HFFc6 (cell line): ENCODE data around the gene FRAS1. TPM values are rescaled to one million over a fixed set of nuclear protein-coding genes. Genes with fewer than 3 reads are reported as not detected.

Source experiments
- DNase-seq: peaks from one replicate; pipeline ENCODE4 v3.0.0-alpha.2; 2018
- H3K27ac Mint-ChIP-seq: 2 replicates; pipeline ENCODE4 v1.8.0; 2020; ENCODE audit warnings: mild to moderate bottlenecking, mixed read lengths
- H3K27me3 Mint-ChIP-seq: 2 replicates; pipeline ENCODE4 v1.8.0; 2021; ENCODE audit warnings: mild to moderate bottlenecking, moderate library complexity, mixed read lengths; ENCODE audit not compliant: insufficient read depth
- H3K36me3 Mint-ChIP-seq: 2 replicates; pipeline ENCODE4 v1.8.0; 2021; ENCODE audit warnings: low read depth, mixed read lengths
- H3K4me1 Mint-ChIP-seq: 2 replicates; pipeline ENCODE4 v1.8.0; 2020; ENCODE audit warnings: low read depth, mixed read lengths
- H3K4me3 Mint-ChIP-seq: 2 replicates; pipeline ENCODE4 v1.8.0; 2020; ENCODE audit warnings: mild to moderate bottlenecking, moderate library complexity, mixed read lengths
- H3K9me3 Mint-ChIP-seq: 2 replicates; pipeline ENCODE4 v1.8.0; 2020; ENCODE audit warnings: mild to moderate bottlenecking, mixed read lengths
- total RNA-seq, 6 experiments: library from RNA; stranded (reverse); fragmentation: NEBNext Ultra II Directional; extraction: Animal tissue kit (Norgen Biotek cat#: 25700); gene quantifications; 2 replicates in 1 of 6; 3 replicates in 5 of 6; pipeline ENCODE4 v1.2.3, GENCODE V29; 2021
- TF ChIP-seq, protein P1 (sequence below): fragments of 200-600 bp; sonication (generic); IDR thresholded peaks from 2 replicates; pipeline ENCODE4 v1.5.0; 2021; ENCODE audit warnings: antibody characterized with exemption, mild to moderate bottlenecking

FRAS1 gene
- total RNA-seq, 6 experiments from 2014 or later, result 1.7 to 11.0 (median 2.3) TPM

- DNase-seq, result no peak
- Mint-ChIP-seq H3K36me3 (no peaks in the 10 kb centered on the region), H3K27ac (no peak overlapping the region), H3K4me1 (peaks cover 14% of the 10 kb centered on the region), H3K27me3 (peaks cover 6% of the 10 kb centered on the region), H3K9me3 (no peaks in the 10 kb centered on the region), H3K4me3 (no peak overlapping the region)
- TF ChIP-seq, protein P1, sequence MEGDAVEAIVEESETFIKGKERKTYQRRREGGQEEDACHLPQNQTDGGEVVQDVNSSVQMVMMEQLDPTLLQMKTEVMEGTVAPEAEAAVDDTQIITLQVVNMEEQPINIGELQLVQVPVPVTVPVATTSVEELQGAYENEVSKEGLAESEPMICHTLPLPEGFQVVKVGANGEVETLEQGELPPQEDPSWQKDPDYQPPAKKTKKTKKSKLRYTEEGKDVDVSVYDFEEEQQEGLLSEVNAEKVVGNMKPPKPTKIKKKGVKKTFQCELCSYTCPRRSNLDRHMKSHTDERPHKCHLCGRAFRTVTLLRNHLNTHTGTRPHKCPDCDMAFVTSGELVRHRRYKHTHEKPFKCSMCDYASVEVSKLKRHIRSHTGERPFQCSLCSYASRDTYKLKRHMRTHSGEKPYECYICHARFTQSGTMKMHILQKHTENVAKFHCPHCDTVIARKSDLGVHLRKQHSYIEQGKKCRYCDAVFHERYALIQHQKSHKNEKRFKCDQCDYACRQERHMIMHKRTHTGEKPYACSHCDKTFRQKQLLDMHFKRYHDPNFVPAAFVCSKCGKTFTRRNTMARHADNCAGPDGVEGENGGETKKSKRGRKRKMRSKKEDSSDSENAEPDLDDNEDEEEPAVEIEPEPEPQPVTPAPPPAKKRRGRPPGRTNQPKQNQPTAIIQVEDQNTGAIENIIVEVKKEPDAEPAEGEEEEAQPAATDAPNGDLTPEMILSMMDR, result no peak
Observed at GRCh38 chr4:78154972-78155590, 98.0 kb downstream of the FRAS1 start.

DNA sequence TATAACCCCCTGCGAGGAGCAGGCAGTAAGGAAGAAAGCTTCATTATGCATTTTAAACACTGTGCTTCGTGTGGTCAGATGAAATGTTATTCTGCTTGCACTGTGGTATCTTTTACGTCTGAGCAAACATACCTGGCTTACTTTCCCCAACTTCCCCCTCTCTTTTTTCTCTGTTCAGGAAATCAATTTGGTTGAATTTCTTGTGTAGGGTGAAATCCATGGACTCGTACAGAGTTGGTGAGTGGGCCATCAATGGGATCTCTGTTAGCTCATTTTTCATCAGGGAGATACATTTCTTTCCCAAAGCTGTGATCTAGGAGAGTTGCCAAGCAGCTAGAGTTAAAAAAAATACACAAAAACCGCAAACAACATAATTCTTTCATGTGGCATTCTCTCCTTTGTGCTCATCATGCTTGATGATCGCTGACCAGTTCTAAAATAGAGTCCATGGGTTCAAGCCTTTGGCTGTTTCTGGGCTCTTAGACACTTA, 98.5 kb downstream of the FRAS1 start:
- Mint-ChIP-seq H3K27me3 (peaks cover 6% of the 10 kb centered on the region), H3K27ac (no peak overlapping the region; the same call in 1 of the 2 replicates), H3K4me1 (peaks cover 14% of the 10 kb centered on the region), H3K4me3 (no peak overlapping the region), H3K36me3 (no peaks in the 10 kb centered on the region), H3K9me3 (no peaks in the 10 kb centered on the region)
- TF ChIP-seq, protein P1, result no peak
- peak; percentile 58 for DNase-seq

DNA sequence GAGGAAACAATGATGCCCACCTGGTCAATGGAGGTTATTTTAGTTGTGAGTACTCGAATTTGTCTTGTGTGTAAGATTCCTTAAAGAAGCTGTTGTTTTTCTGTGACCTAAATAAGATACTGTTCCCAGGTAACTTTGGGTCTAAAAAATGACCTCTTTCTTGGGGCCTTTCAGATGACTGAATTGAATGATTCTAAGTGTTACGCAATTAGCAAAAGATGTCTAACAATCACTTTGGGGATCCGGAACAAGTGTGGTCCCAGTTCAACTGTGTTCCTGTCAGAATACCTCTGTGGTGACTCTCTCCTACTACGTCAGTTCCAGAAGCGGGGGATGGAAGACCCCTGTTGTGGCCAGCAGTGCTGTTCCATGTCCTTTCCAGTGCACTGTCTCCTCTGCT, 99.4 kb downstream of the FRAS1 start:
- Mint-ChIP-seq H3K4me1 (peaks cover 14% of the 10 kb centered on the region), H3K27me3 (peaks cover 6% of the 10 kb centered on the region), H3K4me3 (no peak overlapping the region), H3K27ac (no peak overlapping the region), H3K9me3 (no peaks in the 10 kb centered on the region), H3K36me3 (no peaks in the 10 kb centered on the region)
- TF ChIP-seq, protein P1, result no peak
- DNase-seq, result no peak

DNA sequence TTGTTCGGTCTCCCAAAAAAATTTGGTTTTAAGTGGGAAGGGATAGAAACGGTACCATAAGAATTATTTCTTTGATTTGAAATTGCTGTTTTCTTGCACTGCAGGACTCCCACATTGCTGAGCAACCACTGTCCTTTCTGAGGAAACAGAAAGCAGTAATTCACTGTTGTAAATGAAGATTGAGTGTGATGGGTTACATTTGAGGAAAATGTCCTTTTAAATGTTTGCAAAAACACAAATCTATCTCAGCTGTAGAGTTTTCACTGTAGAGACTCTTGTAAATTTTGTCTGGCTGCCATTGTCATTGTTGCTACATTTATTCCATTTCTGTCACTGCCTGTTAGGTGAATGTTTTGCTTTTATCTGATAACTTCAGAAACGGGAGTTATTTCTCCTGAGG, 105.2 kb downstream of the FRAS1 start:
- Mint-ChIP-seq H3K27ac (no peak overlapping the region), H3K4me1 (no peaks in the 10 kb centered on the region), H3K27me3 (no peaks in the 10 kb centered on the region; the same call in 1 of the 2 replicates), H3K4me3 (no peak overlapping the region), H3K9me3 (no peaks in the 10 kb centered on the region), H3K36me3 (no peaks in the 10 kb centered on the region)
- no peak for DNase-seq
- TF ChIP-seq, protein P1, result no peak

DNA sequence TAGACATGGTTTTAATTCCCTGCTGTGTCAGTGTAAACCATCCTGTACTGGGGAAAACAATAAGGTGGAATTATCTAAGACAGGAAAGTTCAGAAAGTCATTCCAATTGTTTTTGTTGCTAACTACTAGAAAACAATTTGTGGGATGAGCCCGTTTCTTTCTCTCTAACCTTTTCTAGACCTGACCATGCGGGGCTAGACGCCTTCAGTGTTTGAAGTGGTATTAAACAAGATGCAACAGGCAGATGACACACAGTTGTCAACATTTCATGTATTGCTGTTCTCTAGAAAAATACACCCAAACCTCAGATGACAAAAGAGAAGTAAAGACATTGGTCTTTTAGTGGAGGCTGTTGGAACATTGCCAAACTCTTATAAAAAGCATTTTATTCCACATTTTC, 105.7 kb downstream of the FRAS1 start:
- H3K27ac Mint-ChIP-seq, result no peak overlapping the region
- no peak for DNase-seq
- H3K36me3 Mint-ChIP-seq, result no peaks in the 10 kb centered on the region
- no peaks in the 10 kb centered on the region; the same call in 1 of the 2 replicates for H3K27me3 Mint-ChIP-seq
- TF ChIP-seq, protein P1, result no peak
- H3K4me3 Mint-ChIP-seq, result no peak overlapping the region
- no peaks in the 10 kb centered on the region for H3K4me1 Mint-ChIP-seq
- H3K9me3 Mint-ChIP-seq, result no peaks in the 10 kb centered on the region
